CD14-positive monocyte (primary cell): ENCODE data around the gene KIF3B. TPM values are rescaled to one million over a fixed set of nuclear protein-coding genes. Genes with fewer than 3 reads are reported as not detected.

Experiments
- DNase-seq, 3 donors: peaks; one replicate each; pipeline ENCODE4 v3.0.0-alpha.2; 2011 to 2022
- H2AFZ ChIP-seq: 2 replicates; pipeline ENCODE4 v1.6.0; 2012; ENCODE audit warnings: mild to moderate bottlenecking, low read depth, low read length, inconsistent platforms; ENCODE audit not compliant: insufficient read depth, poor library complexity, severe bottlenecking
- H3K27ac ChIP-seq, 2 donors: 1 replicate in 1 of 2; 2 replicates in 1 of 2; pipeline ENCODE4 v1.5.1; 2012 to 2013; ENCODE audit warnings: low read length in 2 of 2, control low read depth in 1 of 2, inconsistent platforms in 1 of 2, low read depth in 1 of 2, mild to moderate bottlenecking in 1 of 2
- H3K27me3 ChIP-seq, 2 donors: one replicate each; pipeline versions ENCODE4 v1.6.0 to v1.6.1; 2011 to 2013; ENCODE audit warnings: low read length in 2 of 2; ENCODE audit not compliant: control insufficient read depth in 2 of 2, insufficient read depth in 2 of 2
- H3K36me3 ChIP-seq, 2 donors: replicated peaks in 1 of 2; 1 replicate in 1 of 2; 2 replicates in 1 of 2; pipeline versions ENCODE4 v1.5.1 to v1.6.1; 2012 to 2013; ENCODE audit warnings: low read length in 2 of 2, control low read depth in 1 of 2, inconsistent platforms in 1 of 2, mild to moderate bottlenecking in 1 of 2; ENCODE audit not compliant: insufficient read depth in 2 of 2, control insufficient read depth in 1 of 2
- H3K4me1 ChIP-seq, 2 donors: 1 replicate in 1 of 2; 2 replicates in 1 of 2; pipeline versions ENCODE4 v1.5.1 to v1.6.1; 2012 to 2013; ENCODE audit warnings: low read length in 2 of 2, control low read depth in 1 of 2, inconsistent platforms in 1 of 2, mild to moderate bottlenecking in 1 of 2, moderate library complexity in 1 of 2; ENCODE audit not compliant: insufficient read depth in 2 of 2, control insufficient read depth in 1 of 2
- H3K4me2 ChIP-seq: replicated peaks from 2 replicates; pipeline ENCODE3; 2012; ENCODE audit warnings: low read length, moderate library complexity, mild to moderate bottlenecking; ENCODE audit not compliant: poor library complexity, severe bottlenecking; ENCODE audit errors: extremely low read depth
- H3K4me3 ChIP-seq, 3 experiments: fragments of 200-600 bp in 1 of 3; sonication (generic) in 1 of 3; replicated peaks in 1 of 3; 1 replicate in 2 of 3; 2 replicates in 1 of 3; pipeline ENCODE4 v1.5.1; 2011 to 2013; ENCODE audit warnings: low read length in 3 of 3, mild to moderate bottlenecking in 3 of 3, control low read depth in 2 of 3, low read depth in 2 of 3, inconsistent platforms in 1 of 3, moderate library complexity in 1 of 3
- H3K79me2 ChIP-seq: 2 replicates; pipeline ENCODE4 v1.6.0; 2012; ENCODE audit warnings: mild to moderate bottlenecking, control low read depth, inconsistent platforms, low read length, moderate library complexity; ENCODE audit not compliant: insufficient read depth
- H3K9ac ChIP-seq: 2 replicates; pipeline ENCODE4 v1.6.0; 2017; ENCODE audit warnings: low read length, mild to moderate bottlenecking; ENCODE audit not compliant: insufficient read depth, poor library complexity, severe bottlenecking
- H3K9me3 ChIP-seq, 2 donors: replicated peaks in 1 of 2; 1 replicate in 1 of 2; 2 replicates in 1 of 2; pipeline versions ENCODE4 v1.5.1 to v1.6.1; 2012 to 2013; ENCODE audit warnings: low read length in 2 of 2, control low read depth in 1 of 2; ENCODE audit not compliant: control insufficient read depth in 1 of 2, insufficient read depth in 1 of 2
- H4K20me1 ChIP-seq: 2 replicates; pipeline ENCODE4 v1.6.0; 2012; ENCODE audit warnings: mild to moderate bottlenecking, low read length, control low read depth, moderate library complexity; ENCODE audit not compliant: insufficient read depth
- H3K27ac Mint-ChIP-seq, 7 donors: one replicate each; pipeline ENCODE4 v1.8.0; 2020; ENCODE audit warnings: mild to moderate bottlenecking in 7 of 7, mixed read lengths in 7 of 7, moderate library complexity in 6 of 7, inconsistent platforms in 2 of 7
- H3K27me3 Mint-ChIP-seq, 3 donors: one replicate each; pipeline ENCODE4 v1.8.0; 2021 to 2022; ENCODE audit warnings: low read depth in 3 of 3, mild to moderate bottlenecking in 3 of 3, mixed read lengths in 3 of 3, moderate library complexity in 3 of 3, inconsistent platforms in 1 of 3
- H3K36me3 Mint-ChIP-seq, 2 donors: one replicate each; pipeline ENCODE4 v1.8.0; 2020; ENCODE audit warnings: mixed read lengths in 2 of 2, inconsistent platforms in 1 of 2, mild to moderate bottlenecking in 1 of 2
- H3K4me1 Mint-ChIP-seq: one replicate; pipeline ENCODE4 v1.8.0; 2020; ENCODE audit warnings: mild to moderate bottlenecking, mixed read lengths
- H3K4me3 Mint-ChIP-seq, 2 donors: one replicate each; pipeline ENCODE4 v1.8.0; 2020; ENCODE audit warnings: mild to moderate bottlenecking in 2 of 2, mixed read lengths in 2 of 2, moderate library complexity in 1 of 2
- H3K9me3 Mint-ChIP-seq, 7 donors: one replicate each; pipeline ENCODE4 v1.8.0; 2020 to 2022; ENCODE audit warnings: mixed read lengths in 7 of 7, mild to moderate bottlenecking in 6 of 7, moderate library complexity in 6 of 7, inconsistent platforms in 2 of 7
- CTCF ChIP-seq: fragments of 200-600 bp; IDR thresholded peaks from one replicate; pipeline ENCODE4 v1.8.0; 2022; ENCODE audit warnings: antibody characterized with exemption, mild to moderate bottlenecking
- WGBS: methylation state at CpG from one replicate; pipeline ENCODE4 v1.1.5; 2013; ENCODE audit warnings: missing lambda C conversion rate; ENCODE audit not compliant: insufficient coverage; 5-methylcytosine and 5-hydroxymethylcytosine counted together
- intact Hi-C, 2 donors: fragments of 100-400 bp; cut with micrococcal nuclease; formaldehyde crosslinking; loops; one replicate each; pipeline versions ENCODE4 v1.15.0 to v1.15.1; 2023
- polyA plus RNA-seq, 3 donors: library from polyadenylated mRNA; depleted of rRNA in 1 of 3; unstranded in 2 of 3; stranded (reverse) in 1 of 3; fragments of 300-500 nt in 2 of 3; fragments of >200 nt in 1 of 3; fragmentation: Illumina TruSeq in 2 of 3; gene quantifications; 1 replicate in 2 of 3; 2 replicates in 1 of 3; pipeline ENCODE4 v1.2.3, GENCODE V29; 2012 to 2021

KIF3B gene
- polyA plus RNA-seq, 3 donors, result 1.5 to 7.5 (median 3.4) TPM

GRCh38 chr20:32241807-32242206, 35.6 kb upstream of the KIF3B start:
- no peak overlapping the region for H3K4me2 ChIP-seq
- H3K4me3 Mint-ChIP-seq, result no peak overlapping the region
- H2AFZ ChIP-seq, result no peak overlapping the region
- H3K27ac Mint-ChIP-seq, result no peak overlapping the region
- H3K4me1 ChIP-seq, result peaks cover 9 to 19% of the 10 kb centered on the region in 2 donors
- intact Hi-C loops, result no loop called here
- no peaks in the 10 kb centered on the region for H3K79me2 ChIP-seq
- no peaks in the 10 kb centered on the region for H3K27me3 Mint-ChIP-seq
- peaks cover 0 to 7% of the 10 kb centered on the region in 2 donors for H3K36me3 ChIP-seq
- no peak for DNase-seq
- H3K9ac ChIP-seq, result no peak overlapping the region
- no peaks in the 10 kb centered on the region for H3K27me3 ChIP-seq
- no peak overlapping the region for H3K4me3 ChIP-seq
- no peaks in the 10 kb centered on the region for H4K20me1 ChIP-seq
- H3K36me3 Mint-ChIP-seq, result peaks cover 6% of the 10 kb centered on the region in 2 donors
- peaks cover 16% of the 10 kb centered on the region for H3K4me1 Mint-ChIP-seq
- no peak for TF ChIP-seq CTCF
- no peak overlapping the region for H3K27ac ChIP-seq
- no peaks in the 10 kb centered on the region for H3K9me3 ChIP-seq
- H3K9me3 Mint-ChIP-seq, result peaks cover 0 to 2% (median 0%) of the 10 kb centered on the region in 7 donors
- WGBS, result 95% methylated on average over 3 of the region's 4 CpGs

GRCh38 chr20:32244150-32244823, 33.2 kb upstream of the KIF3B start:
- Mint-ChIP-seq H3K36me3 (no peaks in the 10 kb centered on the region), H3K4me3 (no peak overlapping the region), H3K27ac (no peak overlapping the region), H3K4me1 (peaks cover 23% of the 10 kb centered on the region), H3K27me3 (peaks cover 0 to 2% (median 0%) of the 10 kb centered on the region in 3 donors), H3K9me3 (peaks cover 0 to 2% (median 0%) of the 10 kb centered on the region in 7 donors)
- Histone ChIP-seq H3K79me2 (no peaks in the 10 kb centered on the region), H3K27ac (no peak overlapping the region), H3K27me3 (no peaks in the 10 kb centered on the region), H3K36me3 (no peaks in the 10 kb centered on the region), H3K4me2 (no peak overlapping the region), H2AFZ (no peak overlapping the region), H3K9ac (no peak overlapping the region), H3K4me3 (no peak overlapping the region), H3K4me1 (peaks cover 15 to 23% of the 10 kb centered on the region in 2 donors), H3K9me3 (no peaks in the 10 kb centered on the region), H4K20me1 (no peaks in the 10 kb centered on the region)
- DNase-seq, result no peak
- 100% methylated on average over 1 of the region's 6 CpGs for WGBS
- TF ChIP-seq CTCF, result no peak
- intact Hi-C loops, result no loop called here
